ENCODE data around the gene TENM3.
"Not testable (repeated sequence)": the region's sequence is repeated elsewhere in the genome, so short reads cannot be mapped to it uniquely, and the experiment has no call there.

The TENM3 gene

GRCh38 chr4:182802621-182803020 is 559.4 kb downstream of the TENM3 start:
- DNase-seq = no peak

DNA sequence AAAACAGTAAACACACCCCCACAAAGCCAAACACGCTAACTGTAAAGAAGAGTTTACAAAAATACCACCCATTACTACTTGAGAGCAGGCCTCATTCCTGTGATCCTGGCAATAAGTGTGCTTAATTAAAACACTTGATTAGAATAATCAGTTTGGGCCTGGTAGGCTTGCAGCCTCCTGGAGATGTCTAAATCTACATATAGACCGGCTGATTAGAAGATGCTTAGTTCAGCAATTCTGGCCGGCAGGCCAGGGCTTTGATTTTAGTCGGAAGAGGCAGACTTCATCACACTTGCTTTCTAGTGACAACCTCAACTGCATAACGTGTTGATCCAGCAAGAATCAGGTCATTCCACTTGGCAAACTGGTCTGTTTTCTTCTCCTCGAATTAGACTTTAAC is 560.0 kb downstream of the TENM3 start:
- DNase-seq = no peak

GRCh38 chr4:182804131-182804530 is 560.9 kb downstream of the TENM3 start:
- no peak for DNase-seq

DNA sequence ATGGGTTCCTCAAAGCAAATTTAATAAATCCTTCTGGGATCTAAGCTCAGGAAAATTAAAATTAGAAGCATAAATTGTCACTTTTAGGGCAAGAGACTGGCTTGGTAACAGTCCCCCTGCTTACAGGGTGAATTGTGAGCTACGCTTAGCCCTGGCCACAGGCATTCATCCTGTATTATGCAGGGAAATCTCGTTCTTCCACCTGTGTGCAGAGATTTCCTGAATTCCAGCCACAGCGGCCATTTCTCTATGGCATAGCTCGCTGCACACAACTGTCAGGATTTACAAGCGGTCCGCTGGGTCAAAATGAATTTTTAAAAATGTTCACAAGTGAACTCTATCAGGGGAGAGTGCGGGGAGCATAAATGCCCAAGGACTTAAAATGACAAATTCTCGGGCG is 562.1 kb downstream of the TENM3 start:
- no peak for DNase-seq

GRCh38 chr4:182805750-182806149 is 562.5 kb downstream of the TENM3 start:
- no peak for DNase-seq

DNA sequence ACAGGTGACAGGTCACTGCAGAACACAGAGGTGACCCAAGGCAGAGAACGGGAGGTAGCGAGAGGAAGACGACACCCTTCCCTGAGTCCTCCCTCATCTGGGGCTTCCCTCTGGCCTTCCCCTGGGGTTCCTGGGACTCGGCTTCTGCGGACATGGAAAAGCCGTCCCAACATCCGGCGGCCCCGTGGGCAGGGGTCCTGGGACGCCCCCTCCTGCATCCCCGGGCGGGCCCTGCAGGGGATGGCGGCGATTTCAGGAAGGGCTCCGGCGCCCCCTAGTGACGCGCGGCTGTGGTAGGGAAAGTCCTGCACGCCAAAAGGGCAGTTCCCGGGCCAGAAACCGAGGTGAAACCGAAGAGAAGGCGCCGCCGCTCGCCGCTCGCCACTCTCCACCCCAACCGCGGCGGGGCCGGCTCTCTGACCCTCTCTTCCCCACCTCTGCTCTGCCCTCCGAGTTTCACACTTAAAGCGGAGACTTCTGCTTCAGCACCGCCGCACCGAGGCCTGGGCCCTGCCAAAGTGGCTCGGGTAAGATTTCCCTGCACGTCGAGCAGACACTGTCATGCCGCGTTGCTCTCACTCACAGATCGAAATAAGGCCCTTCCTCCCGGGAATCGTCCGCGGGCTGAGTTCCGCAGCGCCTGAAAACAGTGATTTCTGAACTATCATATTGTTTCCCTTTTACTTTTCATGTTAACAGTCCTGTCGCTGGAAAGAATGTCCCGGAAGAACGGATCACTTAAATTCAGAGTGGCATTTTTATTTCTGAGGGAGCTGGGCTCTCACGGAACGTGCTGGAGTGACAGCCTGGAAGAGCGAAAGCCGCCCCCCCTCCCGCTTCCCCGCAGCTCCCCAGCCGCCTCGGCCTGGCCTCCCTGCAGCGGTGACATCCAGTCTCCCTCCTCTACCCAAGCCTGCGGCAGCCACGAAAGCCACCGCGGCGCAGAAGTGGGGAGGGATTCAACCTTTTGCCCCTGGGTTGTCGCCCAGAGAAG is 563.4 kb downstream of the TENM3 start:
- peak; percentile 73 for DNase-seq

DNA sequence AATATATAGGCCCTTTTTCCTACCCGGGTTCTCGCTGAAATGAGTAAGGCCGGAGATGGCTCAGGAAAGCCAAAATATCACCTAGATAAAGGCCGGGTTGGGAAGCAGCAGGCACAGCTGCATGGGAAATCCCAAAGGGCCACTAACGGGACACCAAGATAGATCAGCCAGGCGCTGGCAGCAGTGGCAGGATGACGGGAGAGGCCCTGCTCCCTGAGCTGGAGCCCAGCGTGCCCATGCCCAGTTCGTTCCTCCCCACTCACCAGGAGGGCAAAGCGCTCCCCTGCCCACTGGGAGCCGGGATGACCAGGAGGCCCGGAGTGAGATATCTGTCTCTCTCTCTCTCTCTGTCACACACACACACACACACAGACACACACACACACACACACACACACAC is 564.1 kb downstream of the TENM3 start:
- no peak for DNase-seq

DNA sequence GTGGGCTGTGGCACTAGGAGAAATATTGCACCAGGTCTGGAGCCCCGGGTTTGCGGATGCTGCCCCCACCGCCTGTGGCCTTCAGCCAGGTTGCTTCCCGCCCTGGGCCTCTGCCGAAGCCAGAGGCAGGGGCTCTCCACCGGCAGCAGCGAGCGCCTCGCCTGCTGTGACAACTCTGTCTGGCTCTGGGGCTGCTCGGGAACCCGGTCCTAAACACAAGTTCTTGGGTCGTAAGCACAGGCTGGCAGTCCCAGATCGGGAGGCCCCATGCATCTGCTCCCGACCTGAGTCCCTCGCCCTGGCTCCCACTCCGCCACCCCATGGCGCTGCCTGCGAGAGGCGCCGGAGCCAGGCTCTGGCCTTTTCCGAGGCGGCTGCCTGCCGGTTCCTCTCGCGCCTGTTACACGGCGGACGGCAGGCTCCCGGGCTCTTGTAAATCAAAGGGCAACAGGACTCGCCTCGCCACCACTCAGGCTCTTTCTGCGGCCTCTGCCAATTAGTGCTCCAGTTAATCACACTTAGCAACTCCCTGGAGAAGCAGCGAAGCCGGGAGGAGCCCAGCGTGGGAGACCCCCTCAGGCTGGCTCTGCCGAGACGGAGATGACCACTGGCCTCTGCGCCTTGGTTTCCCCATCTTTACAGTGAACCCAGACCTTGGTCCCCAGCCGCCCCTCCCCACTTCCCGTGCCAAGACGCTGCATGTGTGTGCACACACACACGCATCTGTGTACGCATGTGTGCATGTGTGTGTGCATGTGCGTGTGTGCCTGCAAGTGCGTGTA is 564.8 kb downstream of the TENM3 start:
- no peak for DNase-seq

DNA sequence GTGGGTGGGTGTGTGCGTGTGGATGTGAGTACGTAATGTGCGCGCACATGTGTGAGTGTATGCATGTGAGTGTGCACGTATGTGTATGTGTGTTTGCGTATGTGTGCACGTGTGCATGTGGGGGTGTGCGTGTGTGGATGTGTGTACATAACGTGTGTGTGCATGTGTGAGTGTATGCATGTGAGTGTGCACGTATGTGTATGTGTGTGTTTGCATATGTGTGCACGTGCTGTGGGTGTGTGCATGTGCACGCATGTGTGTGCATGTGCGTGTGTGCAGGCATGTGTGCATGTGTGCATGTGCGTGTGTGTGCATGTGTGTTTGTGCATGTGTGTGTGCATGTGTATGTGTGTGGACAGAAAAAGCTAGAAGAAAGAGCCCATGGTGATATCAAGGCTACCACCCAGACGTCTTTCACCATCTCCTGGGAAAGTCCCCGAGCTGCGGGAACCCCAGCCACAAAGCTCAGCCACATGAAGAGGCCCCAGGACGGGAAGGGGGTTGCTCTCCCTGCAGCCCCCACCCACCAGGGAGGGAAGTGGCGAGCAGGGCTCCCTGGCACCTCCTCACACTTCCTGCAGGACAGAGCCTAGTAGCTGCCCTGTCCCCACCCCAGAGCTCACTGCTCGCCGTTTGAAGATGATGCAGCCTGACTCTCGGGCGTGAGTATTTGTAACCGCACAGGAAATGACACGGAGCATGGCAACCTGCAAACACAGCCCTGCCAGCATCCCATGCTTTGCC is 565.6 kb downstream of the TENM3 start:
- peak; percentile 28 for DNase-seq

- no peak for DNase-seq
Measured at GRCh38 chr4:182809417-182810102, 566.4 kb downstream of the TENM3 start.

DNA sequence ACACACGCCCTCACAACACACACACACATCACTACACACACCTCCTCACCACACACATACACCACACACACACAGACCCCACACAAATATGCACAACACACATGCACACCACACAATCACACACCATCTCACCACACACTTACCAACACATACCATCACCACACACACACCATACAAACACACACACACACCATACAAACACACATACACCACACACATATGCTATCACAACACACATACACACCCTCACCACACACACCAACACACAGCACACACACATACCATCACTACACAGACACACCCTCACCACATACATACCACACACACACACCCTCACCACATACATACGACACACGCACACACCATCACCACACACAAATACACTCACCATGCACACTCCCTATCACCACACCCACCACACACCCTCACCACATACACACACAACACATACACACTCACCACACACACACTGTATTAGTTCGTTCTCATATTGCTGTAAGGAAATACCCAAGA is 567.0 kb downstream of the TENM3 start:
- no peak for DNase-seq

- DNase-seq = no peak
Measured at GRCh38 chr4:182812916-182813315, 569.7 kb downstream of the TENM3 start.

GRCh38 chr4:182814065-182814464 is 570.9 kb downstream of the TENM3 start:
- DNase-seq = not testable (repeated sequence)

DNA sequence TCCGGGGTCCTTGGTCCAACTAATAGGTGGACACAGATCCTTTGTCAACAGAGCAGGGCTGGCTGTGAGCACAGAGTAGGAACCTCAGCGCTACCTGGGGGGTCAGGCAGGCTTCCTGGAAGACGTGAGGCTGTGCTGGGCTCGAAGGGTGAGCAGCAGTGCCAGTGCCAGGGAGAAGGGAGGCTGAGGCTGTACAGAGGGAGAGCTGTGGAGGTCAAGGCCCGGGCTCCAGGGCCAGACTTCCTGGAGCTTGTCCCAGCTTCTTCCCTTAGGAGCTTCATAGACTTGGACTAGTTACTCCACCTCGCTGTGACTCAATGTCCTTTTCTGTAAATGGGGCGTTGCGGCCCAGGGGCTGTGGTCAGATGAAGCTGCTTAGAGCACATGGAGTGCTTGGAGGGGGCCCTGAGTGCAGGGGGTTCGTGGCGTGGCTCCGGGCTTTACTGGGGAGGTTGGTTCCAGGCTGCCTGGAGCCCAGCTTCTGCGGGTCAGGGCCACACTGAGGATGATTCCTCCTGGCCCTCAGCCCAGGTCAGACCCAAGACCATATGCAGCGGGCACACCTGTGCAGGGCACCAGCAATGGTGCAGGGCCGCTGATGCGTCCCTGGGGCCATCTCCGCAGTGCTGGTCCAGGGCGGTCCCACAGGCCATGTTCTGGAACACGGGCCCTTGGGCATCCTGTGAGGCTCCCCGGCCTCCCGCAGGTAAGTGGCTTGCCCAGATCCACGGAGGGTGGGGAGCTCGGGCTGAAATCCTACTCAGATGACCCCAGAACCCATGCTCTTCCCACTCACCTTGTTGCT is 575.9 kb downstream of the TENM3 start:
- no peak for DNase-seq

- DNase-seq = no peak
Measured at GRCh38 chr4:182819751-182820150, 576.5 kb downstream of the TENM3 start.

DNA sequence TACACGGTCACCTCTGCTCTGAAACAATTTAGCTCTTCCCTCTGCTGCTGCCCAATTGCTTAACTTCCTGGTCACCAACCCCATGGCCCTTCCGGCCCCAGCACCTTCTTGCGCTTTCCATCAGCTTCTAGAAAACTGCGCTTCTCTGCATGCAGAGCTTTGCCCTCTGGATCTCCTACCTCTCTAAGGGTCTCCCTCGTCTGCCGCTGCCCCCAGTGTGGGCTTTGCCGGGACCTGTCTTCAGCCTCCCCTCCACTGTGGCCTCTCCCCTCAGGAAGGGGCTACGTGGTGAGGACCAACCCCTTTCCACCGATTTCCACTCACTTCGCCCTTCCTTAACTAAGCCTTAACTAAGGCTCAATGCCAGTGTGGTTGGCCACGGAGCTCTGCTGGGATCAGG is 579.4 kb downstream of the TENM3 start:
- DNase-seq = no peak

DNA sequence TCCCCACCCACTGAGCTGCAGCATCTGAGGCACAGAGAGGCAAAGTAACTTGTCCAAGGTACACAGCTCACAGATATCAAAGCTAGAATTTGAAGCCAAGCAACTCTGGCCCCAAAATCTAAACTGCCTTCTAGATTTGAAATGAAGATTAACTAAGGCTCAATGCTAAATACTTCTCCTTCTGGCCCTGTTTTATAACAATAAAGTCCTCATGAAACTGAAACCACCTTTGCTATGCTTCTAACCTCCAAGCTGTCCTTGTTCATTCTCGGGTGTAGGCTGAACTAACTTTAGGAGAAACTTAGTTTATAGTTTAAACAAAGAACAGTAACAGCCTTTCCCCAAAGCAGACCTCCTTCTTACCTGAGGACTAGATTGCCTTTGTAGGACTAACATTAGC is 580.4 kb downstream of the TENM3 start:
- no peak for DNase-seq

DNA sequence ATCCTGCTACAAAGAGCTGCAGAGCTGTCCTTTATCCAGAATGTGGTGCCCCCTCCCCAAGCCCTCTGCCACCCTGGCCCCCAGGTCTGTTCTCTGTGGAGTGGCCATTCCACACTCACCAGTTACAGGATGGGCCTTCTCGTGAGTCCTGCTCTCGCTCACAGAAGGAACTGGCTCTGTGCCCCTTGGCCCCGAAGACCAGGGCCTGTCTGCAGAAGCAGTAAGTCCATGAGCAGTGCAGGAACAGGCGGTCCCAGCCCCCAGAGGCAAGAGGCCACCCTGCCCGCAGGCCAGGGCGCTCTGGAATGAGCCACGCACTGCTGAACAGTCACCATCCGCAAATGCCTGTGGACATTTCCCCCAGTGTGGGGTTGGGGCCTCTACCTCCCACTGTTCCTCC is 581.8 kb downstream of the TENM3 start:
- no peak for DNase-seq

DNA sequence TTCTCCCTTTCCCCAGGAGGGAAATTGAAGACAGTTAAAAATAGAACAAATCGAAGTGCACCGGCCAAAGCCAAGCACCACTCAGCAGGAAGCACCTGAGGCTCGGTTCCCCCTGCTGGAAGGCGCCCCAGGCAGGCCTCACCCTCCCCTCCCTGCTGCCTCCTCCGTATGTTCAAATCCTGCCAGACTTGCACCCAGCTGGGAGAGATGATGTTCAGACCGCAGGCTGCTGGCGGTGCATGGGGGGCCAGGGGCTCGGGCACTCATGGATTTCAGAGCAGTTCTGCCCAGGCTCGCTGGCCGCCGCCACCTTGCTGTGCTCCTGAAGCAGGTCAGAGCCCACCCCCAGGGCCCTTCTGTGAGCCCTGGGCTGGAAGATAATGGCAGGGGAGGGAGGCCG is 582.6 kb downstream of the TENM3 start:
- no peak for DNase-seq

DNA sequence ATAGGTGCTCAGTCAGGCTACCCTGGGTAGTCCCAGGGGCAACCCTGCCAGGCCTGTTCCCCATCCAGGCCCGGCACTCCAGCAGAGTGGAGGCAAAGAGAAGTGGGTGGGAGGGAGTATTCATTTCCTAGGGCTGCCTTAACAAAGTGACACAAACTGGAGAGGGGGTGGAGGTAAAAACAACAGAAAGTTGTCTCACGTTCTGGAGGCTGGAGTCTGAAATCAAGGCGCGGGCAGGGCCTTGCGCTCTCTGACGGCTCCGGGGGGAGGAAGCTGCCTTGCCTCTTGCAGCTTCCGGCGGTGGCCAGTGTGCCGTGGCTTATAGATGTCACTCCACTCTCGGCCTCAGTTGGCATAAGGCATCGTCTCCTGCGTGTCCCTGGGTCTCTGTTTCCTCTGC is 583.2 kb downstream of the TENM3 start:
- DNase-seq = no peak

GRCh38 chr4:182827166-182827565 is 584.0 kb downstream of the TENM3 start:
- no peak for DNase-seq

GRCh38 chr4:182827954-182828353 is 584.8 kb downstream of the TENM3 start:
- no peak for DNase-seq
